Keratinocyte (primary cell): Measurements from ENCODE around the gene TRIM60. TPM values are rescaled to one million over a fixed set of nuclear protein-coding genes. Genes with fewer than 3 reads are reported as not detected.
"Not testable (repeated sequence)": the region's sequence is repeated elsewhere in the genome, so short reads cannot be mapped to it uniquely, and the experiment has no call there.

Source experiments
- DNase-seq: peaks from one replicate; pipeline ENCODE4 v3.0.0-alpha.2; 2011; ENCODE audit warnings: low read depth, missing footprints, low spot score
- FAIRE-seq: peaks from 2 replicates; lab custom pipeline; 2011; peaks lifted over from hg19 to GRCh38; lab: Jason Lieb, UNC
- H2AFZ ChIP-seq: 2 replicates; pipeline ENCODE4 v1.6.0; 2012; ENCODE audit warnings: low read length, control low read depth, inconsistent platforms; ENCODE audit not compliant: control insufficient read depth
- H3K27ac ChIP-seq: 2 replicates; pipeline ENCODE4 v1.5.1; 2011; ENCODE audit warnings: low read length; ENCODE audit not compliant: control insufficient read depth, insufficient read depth
- H3K27me3 ChIP-seq: 3 replicates; pipeline ENCODE4 v1.6.0; 2011; ENCODE audit warnings: low read length; ENCODE audit not compliant: control insufficient read depth, insufficient read depth; ENCODE audit errors: extremely low read depth
- H3K36me3 ChIP-seq, 2 experiments: 2 replicates in 1 of 2; 3 replicates in 1 of 2; pipeline ENCODE4 v1.5.1; 2011; ENCODE audit warnings: low read length in 2 of 2, mild to moderate bottlenecking in 1 of 2; ENCODE audit not compliant: control insufficient read depth in 2 of 2, insufficient read depth in 2 of 2; ENCODE audit errors: extremely low read depth in 1 of 2
- H3K4me1 ChIP-seq: 3 replicates; pipeline ENCODE4 v1.5.1; 2011; ENCODE audit warnings: low read length; ENCODE audit not compliant: control insufficient read depth, insufficient read depth; ENCODE audit errors: extremely low read depth
- H3K4me2 ChIP-seq: 3 replicates; pipeline ENCODE4 v1.6.0; 2011; ENCODE audit warnings: low read depth, low read length; ENCODE audit not compliant: control insufficient read depth, insufficient read depth; ENCODE audit errors: extremely low read depth
- H3K4me3 ChIP-seq, 3 experiments: fragments of 200-600 bp in 1 of 3; sonication (generic) in 1 of 3; 2 replicates in 2 of 3; 3 replicates in 1 of 3; pipeline ENCODE4 v1.5.1; 2011 to 2016; ENCODE audit warnings: low read length in 3 of 3, mild to moderate bottlenecking in 3 of 3, control low read depth in 2 of 3, inconsistent platforms in 1 of 3, low read depth in 1 of 3, mixed read lengths in 1 of 3, mixed run types in 1 of 3, moderate library complexity in 1 of 3; ENCODE audit not compliant: control insufficient read depth in 2 of 3, insufficient read depth in 2 of 3; ENCODE audit errors: extremely low read depth in 1 of 3
- H3K79me2 ChIP-seq: 2 replicates; pipeline ENCODE4 v1.6.0; 2012; ENCODE audit warnings: low read length; ENCODE audit not compliant: control insufficient read depth, insufficient read depth
- H3K9ac ChIP-seq: 3 replicates; pipeline ENCODE4 v1.6.0; 2011; ENCODE audit warnings: low read length; ENCODE audit not compliant: control insufficient read depth, insufficient read depth; ENCODE audit errors: extremely low read depth
- H3K9me1 ChIP-seq: 3 replicates; pipeline ENCODE4 v1.6.0; 2011; ENCODE audit warnings: low read length; ENCODE audit not compliant: control insufficient read depth, insufficient read depth; ENCODE audit errors: extremely low read depth
- H3K9me3 ChIP-seq: 2 replicates; pipeline ENCODE4 v1.5.1; 2012; ENCODE audit warnings: low read depth, low read length; ENCODE audit not compliant: control insufficient read depth
- H4K20me1 ChIP-seq: 3 replicates; pipeline ENCODE4 v1.6.0; 2011; ENCODE audit warnings: low read length; ENCODE audit not compliant: control insufficient read depth, insufficient read depth; ENCODE audit errors: extremely low read depth
- CTCF ChIP-seq, 3 experiments: IDR thresholded peaks in 1 of 3; conservative IDR thresholded peaks in 1 of 3; optimal IDR thresholded peaks in 1 of 3; 2 replicates in 2 of 3; 3 replicates in 1 of 3; pipeline versions ENCODE3 to v1.5.1; 2011; ENCODE audit warnings: low read length in 3 of 3, mild to moderate bottlenecking in 3 of 3, moderate library complexity in 2 of 3, control low read depth in 1 of 3, inconsistent platforms in 1 of 3; ENCODE audit not compliant: insufficient read depth in 2 of 3; ENCODE audit errors: extremely low read depth in 1 of 3
- EZH2 ChIP-seq: IDR thresholded peaks from one replicate; pipeline ENCODE4 v1.6.1; 2012; ENCODE audit warnings: inconsistent platforms, mild to moderate bottlenecking, low read length, moderate library complexity
- dilution Hi-C: fragments of 300-500 bp; cut with MboI; formaldehyde crosslinking; loops from one replicate; pipeline ENCODE4 v1.7.0; 2020; ENCODE audit warnings: low sequenced_read_pairs; ENCODE audit not compliant: extremely low pct_ligation_motif_present
- polyA plus RNA-seq, 5 experiments: library from polyadenylated mRNA; depleted of rRNA in 3 of 5; stranded (reverse) in 3 of 5; stranded (forward) in 1 of 5; unstranded in 1 of 5; fragments of >200 nt; gene quantifications; 1 replicate in 1 of 5; 2 replicates in 3 of 5; 3 replicates in 1 of 5; pipeline versions ENCODE4 v1.2.1 to v1.2.3, GENCODE V29; 2011 to 2012; ENCODE audit warnings: missing spikeins in 2 of 5, low read depth in 1 of 5, low replicate concordance in 1 of 5

TRIM60 gene
- polyA plus RNA-seq, 1 donor (not counting 4 experiments of a cell fraction or from before 2014, with no cell fraction given) = not detected

- no peak for FAIRE-seq
- Histone ChIP-seq H3K9ac (no peak overlapping the region), H3K4me3 (no peak overlapping the region), H3K9me1 (no peaks in the 10 kb centered on the region), H3K4me2 (no peak overlapping the region), H3K27me3 (no peaks in the 10 kb centered on the region), H3K27ac (no peak overlapping the region), H3K9me3 (no peaks in the 10 kb centered on the region), H3K36me3 (no peaks in the 10 kb centered on the region), H3K79me2 (no peaks in the 10 kb centered on the region), H3K4me1 (no peaks in the 10 kb centered on the region), H2AFZ (no peak overlapping the region), H4K20me1 (no peaks in the 10 kb centered on the region)
- dilution Hi-C loops = no loop called here
- no peak for TF ChIP-seq EZH2
- no peak for TF ChIP-seq CTCF (optimal IDR thresholded peaks at IDR 0.05 in 1 of 3, IDR thresholded peaks at IDR 0.05 in 1 of 3, conservative IDR thresholded peaks at IDR 0.05 in 1 of 3; ENCODE audit: extremely low read depth in 1 of 3, insufficient read depth in 2 of 3, low read length in 3 of 3)
- no peak for DNase-seq
Observed at GRCh38 chr4:165077034-165077578, 45.3 kb downstream of the TRIM60 start.

- DNase-seq = no peak
- dilution Hi-C loops = no loop called here
- Histone ChIP-seq H3K79me2 (no peaks in the 10 kb centered on the region), H3K36me3 (no peaks in the 10 kb centered on the region), H3K4me1 (no peaks in the 10 kb centered on the region), H4K20me1 (no peaks in the 10 kb centered on the region), H3K4me3 (no peak overlapping the region), H3K27ac (no peak overlapping the region), H2AFZ (no peak overlapping the region), H3K27me3 (no peaks in the 10 kb centered on the region), H3K9me1 (no peaks in the 10 kb centered on the region), H3K4me2 (no peak overlapping the region), H3K9ac (no peak overlapping the region), H3K9me3 (no peaks in the 10 kb centered on the region)
- FAIRE-seq = no peak
- TF ChIP-seq CTCF (optimal IDR thresholded peaks at IDR 0.05 in 1 of 3, IDR thresholded peaks at IDR 0.05 in 1 of 3, conservative IDR thresholded peaks at IDR 0.05 in 1 of 3; ENCODE audit: extremely low read depth in 1 of 3, insufficient read depth in 2 of 3, low read length in 3 of 3) (no peak), EZH2 (no peak)
Observed at GRCh38 chr4:165079476-165079875, 47.7 kb downstream of the TRIM60 start.

GRCh38 chr4:165084787-165085186 is 53.0 kb downstream of the TRIM60 start:
- peaks cover 8 to 14% of the 10 kb centered on the region in 2 experiments for H3K36me3 ChIP-seq
- H3K27me3 ChIP-seq, H2AFZ ChIP-seq, H3K4me3 ChIP-seq, DNase-seq, H3K4me1 ChIP-seq, H3K9ac ChIP-seq, H3K79me2 ChIP-seq, dilution Hi-C loops, H3K9me1 ChIP-seq, H4K20me1 ChIP-seq, H3K27ac ChIP-seq, FAIRE-seq, H3K9me3 ChIP-seq, H3K4me2 ChIP-seq: not testable (repeated sequence)
